ENCODE data around the gene UGT2B17. TPM values are rescaled to one million over a fixed set of nuclear protein-coding genes. Genes with fewer than 3 reads are reported as not detected.

The UGT2B17 gene
- total and polyA plus RNA-seq, 2 donors (not counting 3 experiments of a cell fraction or from before 2014, with no cell fraction given), result not detected

DNA sequence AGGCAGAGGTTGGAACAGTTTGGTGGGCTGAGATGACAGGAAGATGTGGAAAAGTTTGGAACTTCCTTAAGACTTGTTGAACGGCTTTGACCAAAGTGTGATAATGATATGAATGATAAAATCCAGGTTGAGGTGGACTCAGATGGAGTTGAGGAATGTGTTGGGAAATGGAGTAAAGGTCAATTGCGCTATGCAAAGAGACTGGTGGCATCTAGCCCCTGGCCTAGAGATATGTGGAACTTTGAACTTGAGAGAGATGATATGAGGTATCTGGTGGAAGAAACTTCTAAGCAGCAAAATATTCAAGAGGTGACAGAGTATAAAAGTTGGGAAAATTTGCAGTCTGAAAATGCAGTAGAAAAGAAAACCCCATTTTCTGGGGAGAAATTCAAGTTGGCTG is 21.4 kb upstream of the UGT2B17 start:
- DNase-seq (ENCODE audit: low read depth, low spot score) (no peak), FAIRE-seq (no peak)
- TF ChIP-seq GATA2 (IDR thresholded peaks at IDR 0.05; ENCODE audit: insufficient read depth, insufficient read length, low read depth, low read length) (no peak), POLR2AphosphoS5 (IDR thresholded peaks at IDR 0.05; ENCODE audit: insufficient read depth, low read depth, low read length) (no peak)
- Histone ChIP-seq H4K20me1 (replicated peaks; ENCODE audit: control insufficient read depth, extremely low read depth, insufficient read depth, low read length) (no peaks in the 10 kb centered on the region), H3K4me2 (ENCODE audit: insufficient read depth, low read length) (no peak overlapping the region), H3K27me3 (ENCODE audit: control insufficient read depth in 2 of 2, insufficient read depth in 2 of 2, low read length in 2 of 2) (no peaks in the 10 kb centered on the region), H3K27ac (ENCODE audit: insufficient read depth, low read depth, low read length) (no peak overlapping the region), H3K9me1 (replicated peaks; ENCODE audit: control insufficient read depth, extremely low read depth, insufficient read depth, low read length) (no peaks in the 10 kb centered on the region), H3K9ac (replicated peaks; ENCODE audit: extremely low read depth, insufficient read depth, low read length) (no peak overlapping the region), H3K9me3 (replicated peaks; ENCODE audit: control insufficient read depth, insufficient read depth, low read length) (no peaks in the 10 kb centered on the region), H2AFZ (ENCODE audit: low read depth, low read length) (no peak overlapping the region), H3K4me3 (replicated peaks in 1 of 3; ENCODE audit: insufficient read depth in 1 of 3, low read depth in 1 of 3, low read length in 3 of 3) (no peak overlapping the region), H3K36me3 (ENCODE audit: control insufficient read depth in 2 of 2, extremely low read depth in 1 of 2, insufficient read depth in 2 of 2, low read length in 2 of 2) (no peaks in the 10 kb centered on the region), H3K4me1 (ENCODE audit: control insufficient read depth, extremely low read depth, insufficient read depth, low read length) (no peaks in the 10 kb centered on the region), H3K79me2 (ENCODE audit: control insufficient read depth, insufficient read depth, low read length) (no peaks in the 10 kb centered on the region)
- BruUV-seq (replicated peaks), result no TSS peak
- POLR2A ChIA-PET, result no interaction called here
- intact Hi-C loops (cut with micrococcal nuclease) (no loop called here), dilution Hi-C loops (cut with MboI; ENCODE audit: extremely low pct_ligation_motif_present, low sequenced_read_pairs) (no loop called here)
- CTCF ChIA-PET, result no interaction called here

DNA sequence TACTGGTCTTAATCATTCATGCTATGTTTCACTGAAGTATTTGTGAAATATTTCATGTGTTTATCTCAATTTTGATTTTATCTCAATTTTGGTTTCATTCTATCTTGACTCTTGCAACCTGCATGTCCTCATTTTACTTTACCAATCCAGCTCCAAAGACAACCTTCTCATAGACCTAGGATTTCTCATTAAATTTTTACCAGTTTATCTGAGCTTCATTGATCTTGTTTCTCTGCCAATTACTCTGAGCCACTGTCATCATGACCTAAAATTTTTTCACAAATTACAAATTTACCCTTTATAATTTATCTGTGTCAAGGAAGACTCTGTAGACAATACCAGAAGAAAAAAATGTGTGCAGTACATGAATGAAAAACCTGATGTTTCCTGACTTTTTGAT is 18.6 kb upstream of the UGT2B17 start:
- Histone ChIP-seq H3K9me3 (replicated peaks; ENCODE audit: control insufficient read depth, insufficient read depth, low read length) (no peaks in the 10 kb centered on the region), H3K9ac (replicated peaks; ENCODE audit: extremely low read depth, insufficient read depth, low read length) (no peak overlapping the region), H3K27me3 (ENCODE audit: control insufficient read depth in 2 of 2, insufficient read depth in 2 of 2, low read length in 2 of 2) (no peaks in the 10 kb centered on the region), H3K4me2 (ENCODE audit: insufficient read depth, low read length) (no peak overlapping the region), H3K4me3 (replicated peaks in 1 of 3; ENCODE audit: insufficient read depth in 1 of 3, low read depth in 1 of 3, low read length in 3 of 3) (no peak overlapping the region), H3K9me1 (replicated peaks; ENCODE audit: control insufficient read depth, extremely low read depth, insufficient read depth, low read length) (no peaks in the 10 kb centered on the region), H4K20me1 (replicated peaks; ENCODE audit: control insufficient read depth, extremely low read depth, insufficient read depth, low read length) (no peaks in the 10 kb centered on the region), H2AFZ (ENCODE audit: low read depth, low read length) (no peak overlapping the region), H3K27ac (ENCODE audit: insufficient read depth, low read depth, low read length) (no peak overlapping the region), H3K36me3 (ENCODE audit: control insufficient read depth in 2 of 2, extremely low read depth in 1 of 2, insufficient read depth in 2 of 2, low read length in 2 of 2) (no peaks in the 10 kb centered on the region), H3K79me2 (ENCODE audit: control insufficient read depth, insufficient read depth, low read length) (no peaks in the 10 kb centered on the region), H3K4me1 (ENCODE audit: control insufficient read depth, extremely low read depth, insufficient read depth, low read length) (no peaks in the 10 kb centered on the region)
- BruUV-seq (replicated peaks), result no TSS peak
- dilution Hi-C loops (cut with MboI; ENCODE audit: extremely low pct_ligation_motif_present, low sequenced_read_pairs), result no loop called here
- ChIA-PET POLR2A (no interaction called here), CTCF (no interaction called here)
- no peak for DNase-seq (ENCODE audit: low read depth, low spot score)
- no peak for TF ChIP-seq POLR2A (IDR thresholded peaks at IDR 0.05; ENCODE audit: low read depth, low read length)
- TF ChIP-seq POLR2AphosphoS5 (IDR thresholded peaks at IDR 0.05; ENCODE audit: insufficient read depth, low read depth, low read length), result no peak
- no peak for TF ChIP-seq FOS (IDR thresholded peaks at IDR 0.05; ENCODE audit: borderline replicate concordance, insufficient read depth, low read length)
- TF ChIP-seq MYC (IDR thresholded peaks at IDR 0.05; ENCODE audit: low read depth, low read length), result no peak
- no peak for TF ChIP-seq JUN (IDR thresholded peaks at IDR 0.05; ENCODE audit: borderline replicate concordance, insufficient read depth, insufficient read length, low read depth)
- TF ChIP-seq, protein P1, sequence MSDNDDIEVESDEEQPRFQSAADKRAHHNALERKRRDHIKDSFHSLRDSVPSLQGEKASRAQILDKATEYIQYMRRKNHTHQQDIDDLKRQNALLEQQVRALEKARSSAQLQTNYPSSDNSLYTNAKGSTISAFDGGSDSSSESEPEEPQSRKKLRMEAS (IDR thresholded peaks at IDR 0.05; ENCODE audit: insufficient read depth, insufficient read length), result no peak
- TF ChIP-seq, protein P2, sequence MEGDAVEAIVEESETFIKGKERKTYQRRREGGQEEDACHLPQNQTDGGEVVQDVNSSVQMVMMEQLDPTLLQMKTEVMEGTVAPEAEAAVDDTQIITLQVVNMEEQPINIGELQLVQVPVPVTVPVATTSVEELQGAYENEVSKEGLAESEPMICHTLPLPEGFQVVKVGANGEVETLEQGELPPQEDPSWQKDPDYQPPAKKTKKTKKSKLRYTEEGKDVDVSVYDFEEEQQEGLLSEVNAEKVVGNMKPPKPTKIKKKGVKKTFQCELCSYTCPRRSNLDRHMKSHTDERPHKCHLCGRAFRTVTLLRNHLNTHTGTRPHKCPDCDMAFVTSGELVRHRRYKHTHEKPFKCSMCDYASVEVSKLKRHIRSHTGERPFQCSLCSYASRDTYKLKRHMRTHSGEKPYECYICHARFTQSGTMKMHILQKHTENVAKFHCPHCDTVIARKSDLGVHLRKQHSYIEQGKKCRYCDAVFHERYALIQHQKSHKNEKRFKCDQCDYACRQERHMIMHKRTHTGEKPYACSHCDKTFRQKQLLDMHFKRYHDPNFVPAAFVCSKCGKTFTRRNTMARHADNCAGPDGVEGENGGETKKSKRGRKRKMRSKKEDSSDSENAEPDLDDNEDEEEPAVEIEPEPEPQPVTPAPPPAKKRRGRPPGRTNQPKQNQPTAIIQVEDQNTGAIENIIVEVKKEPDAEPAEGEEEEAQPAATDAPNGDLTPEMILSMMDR (IDR thresholded peaks at IDR 0.05; ENCODE audit: extremely low read depth in 1 of 2, insufficient read depth in 1 of 2, low read depth in 1 of 2, low read length in 2 of 2), result no peak
- no peak for TF ChIP-seq GATA2 (IDR thresholded peaks at IDR 0.05; ENCODE audit: insufficient read depth, insufficient read length, low read depth, low read length)
- no peak for TF ChIP-seq EZH2 (IDR thresholded peaks at IDR 0.05; ENCODE audit: borderline replicate concordance, low read depth, low read length, severe bottlenecking)
- intact Hi-C loops (cut with micrococcal nuclease), result no loop called here
- FAIRE-seq, result no peak

Data from endothelial cell of umbilical vein (primary cell).